Measurements from ENCODE around the gene TAS2R19.
"Not testable (repeated sequence)": the region's sequence is repeated elsewhere in the genome, so short reads cannot be mapped to it uniquely, and the experiment has no call there.

The TAS2R19 gene

GRCh38 chr12:11022520-11022919 is at the start of gene TAS2R19:
Gene TAS2R19 (minus strand): TSS chr12:11022620. CDS start chr12:11022571, 49 bp downstream.
- no peak for DNase-seq

GRCh38 chr12:11071414-11071813 is 49.0 kb upstream of the TAS2R19 start:
- DNase-seq, result no peak

- DNase-seq, result no peak
These were observed 48.6 kb upstream of the TAS2R19 start for GRCh38 chr12:11070999-11071398.

GRCh38 chr12:11069854-11070365 is 47.5 kb upstream of the TAS2R19 start:
- DNase-seq, result no peak

- no peak for DNase-seq
These were observed 45.1 kb upstream of the TAS2R19 start for GRCh38 chr12:11067514-11067913.

GRCh38 chr12:11062194-11062593 is 39.8 kb upstream of the TAS2R19 start, which contains the start of gene TAS2R46:
Gene TAS2R46 (minus strand): TSS chr12:11062294. CDS start chr12:11062294, 0 bp downstream.
- not testable (repeated sequence) for DNase-seq

- no peak for DNase-seq
These were observed 37.4 kb upstream of the TAS2R19 start for GRCh38 chr12:11059784-11060183.

GRCh38 chr12:11059041-11059440 is 36.6 kb upstream of the TAS2R19 start:
- no peak for DNase-seq

- no peak for DNase-seq
These were observed 32.9 kb upstream of the TAS2R19 start for GRCh38 chr12:11055306-11055705.

- DNase-seq, result not testable (repeated sequence)
These were observed 27.5 kb upstream of the TAS2R19 start for GRCh38 chr12:11049806-11050531.

- not testable (repeated sequence) for DNase-seq
These were observed 18.9 kb upstream of the TAS2R19 start for GRCh38 chr12:11041366-11041765.

- DNase-seq, result no peak
These were observed 17.7 kb upstream of the TAS2R19 start for GRCh38 chr12:11040162-11040561.

- no peak for DNase-seq
These were observed 16.8 kb upstream of the TAS2R19 start for GRCh38 chr12:11039171-11039570.

- not testable (repeated sequence) for DNase-seq
These were observed 11.5 kb upstream of the TAS2R19 start for GRCh38 chr12:11033959-11034358.

GRCh38 chr12:11031307-11031706 is 8.9 kb upstream of the TAS2R19 start, which contains the start of gene TAS2R31:
Gene TAS2R31 (minus strand): TSS chr12:11031407. CDS start chr12:11031335, 72 bp downstream.
- no peak for DNase-seq

- no peak for DNase-seq
These were observed 3.7 kb upstream of the TAS2R19 start for GRCh38 chr12:11026118-11026517.

GRCh38 chr12:11023387-11023786 is 967 bp upstream of the TAS2R19 start:
- DNase-seq, result no peak

- no peak for DNase-seq
These were observed 5.5 kb downstream of the TAS2R19 start for GRCh38 chr12:11016937-11017336.

GRCh38 chr12:11015775-11016430 is 6.5 kb downstream of the TAS2R19 start:
- DNase-seq, result no peak

- DNase-seq, result no peak
These were observed 8.2 kb downstream of the TAS2R19 start for GRCh38 chr12:11014234-11014633.

GRCh38 chr12:11007608-11008007 is 14.8 kb downstream of the TAS2R19 start:
- no peak for DNase-seq

GRCh38 chr12:10998204-10998603 is 24.2 kb downstream of the TAS2R19 start, which contains the start of gene TAS2R20:
Gene TAS2R20 (minus strand): TSS chr12:10998304. CDS start chr12:10997875, 429 bp downstream.
- DNase-seq, result no peak

- no peak for DNase-seq
These were observed 28.1 kb downstream of the TAS2R19 start for GRCh38 chr12:10994307-10994706.

GRCh38 chr12:10989107-10989506 is 33.3 kb downstream of the TAS2R19 start:
- no peak for DNase-seq
